ENCODE measurements around the gene QPCT.

QPCT gene

GRCh38 chr2:37323781-37324535 is 20.5 kb upstream of the QPCT start:
- peak overlapping the region; percentile 88 for H3K4me3 ChIP-seq (ENCODE audit: low read depth, low read length)
- no peak for DNase-seq (ENCODE audit: low read depth)

DNA sequence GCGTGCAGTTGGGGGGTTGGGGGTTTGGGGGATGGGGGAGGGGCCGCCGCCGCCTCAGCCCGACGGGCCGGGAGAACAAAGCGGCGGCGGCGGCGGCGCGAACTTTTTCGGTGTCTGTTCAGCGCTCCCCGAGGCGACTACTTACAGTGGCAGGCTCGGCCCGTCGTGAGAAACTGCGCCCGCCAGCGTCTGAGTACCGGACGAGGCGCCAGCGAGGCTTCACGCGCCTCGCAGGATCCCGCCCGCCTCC is 20.0 kb upstream of the QPCT start:
- DNase-seq (ENCODE audit: low read depth): no peak
- H3K4me3 ChIP-seq (ENCODE audit: low read depth, low read length): peak overlapping the region; percentile 88

DNA sequence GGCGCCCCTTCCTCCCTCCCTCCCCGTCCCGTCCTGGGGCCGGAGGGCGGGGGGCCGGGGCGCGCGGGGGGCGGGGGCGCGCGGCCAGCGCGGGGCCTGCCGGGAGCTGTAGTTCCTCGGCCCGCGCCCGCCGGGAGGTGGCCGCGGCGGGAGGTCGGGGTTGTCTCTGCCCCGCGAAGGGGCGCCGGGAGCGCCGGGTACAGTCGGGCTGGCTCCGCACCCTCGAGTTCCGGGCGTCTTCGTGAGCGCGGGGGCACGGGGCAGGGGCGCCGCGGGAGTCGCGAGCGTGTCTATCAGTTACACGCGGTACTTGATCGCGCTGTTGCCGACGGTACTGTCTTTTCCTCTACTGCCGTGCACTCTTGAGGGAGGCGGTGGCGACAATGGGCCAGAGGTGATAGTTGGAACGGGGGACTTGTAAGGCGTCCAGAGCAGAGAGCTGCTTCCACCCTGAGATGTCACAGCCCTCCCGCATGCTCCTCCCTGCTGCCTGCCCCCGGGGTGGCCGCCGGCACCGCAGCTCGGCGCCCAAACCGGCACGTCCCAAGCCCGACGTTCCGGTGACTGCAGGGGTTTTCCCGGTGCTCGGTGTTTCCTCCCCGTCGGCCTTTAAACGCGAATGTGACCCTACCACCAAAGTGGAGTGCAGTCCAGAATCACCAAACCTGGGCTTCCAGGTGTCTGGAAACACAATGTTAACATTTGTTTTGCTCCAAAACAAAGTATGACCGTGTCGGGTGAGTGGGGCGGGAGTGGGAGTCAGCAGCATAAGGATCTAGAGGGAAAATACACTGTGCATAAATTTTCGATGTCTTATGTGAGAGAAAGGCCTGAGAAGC is 19.4 kb upstream of the QPCT start, which contains the start of gene PRKD3:
PRKD3 (minus strand) TSS at position 48 of the 839 bp plus-strand sequence. CDS start 8,309 bp downstream, outside the sequence.
- no peak for DNase-seq (ENCODE audit: low read depth)
- peak within 1 kb of the TSS; percentile 88 for H3K4me3 ChIP-seq (ENCODE audit: low read depth, low read length)

- no peak for DNase-seq (ENCODE audit: low read depth)
- peak overlapping the region; percentile 88 for H3K4me3 ChIP-seq (ENCODE audit: low read depth, low read length)
Measured at GRCh38 chr2:37325625-37326071, 18.8 kb upstream of the QPCT start.

- no peak overlapping the region for H3K4me3 ChIP-seq (ENCODE audit: low read depth, low read length)
- peak; percentile 49 for DNase-seq (ENCODE audit: low read depth)
Measured at GRCh38 chr2:37326285-37326684, 18.1 kb upstream of the QPCT start.

DNA sequence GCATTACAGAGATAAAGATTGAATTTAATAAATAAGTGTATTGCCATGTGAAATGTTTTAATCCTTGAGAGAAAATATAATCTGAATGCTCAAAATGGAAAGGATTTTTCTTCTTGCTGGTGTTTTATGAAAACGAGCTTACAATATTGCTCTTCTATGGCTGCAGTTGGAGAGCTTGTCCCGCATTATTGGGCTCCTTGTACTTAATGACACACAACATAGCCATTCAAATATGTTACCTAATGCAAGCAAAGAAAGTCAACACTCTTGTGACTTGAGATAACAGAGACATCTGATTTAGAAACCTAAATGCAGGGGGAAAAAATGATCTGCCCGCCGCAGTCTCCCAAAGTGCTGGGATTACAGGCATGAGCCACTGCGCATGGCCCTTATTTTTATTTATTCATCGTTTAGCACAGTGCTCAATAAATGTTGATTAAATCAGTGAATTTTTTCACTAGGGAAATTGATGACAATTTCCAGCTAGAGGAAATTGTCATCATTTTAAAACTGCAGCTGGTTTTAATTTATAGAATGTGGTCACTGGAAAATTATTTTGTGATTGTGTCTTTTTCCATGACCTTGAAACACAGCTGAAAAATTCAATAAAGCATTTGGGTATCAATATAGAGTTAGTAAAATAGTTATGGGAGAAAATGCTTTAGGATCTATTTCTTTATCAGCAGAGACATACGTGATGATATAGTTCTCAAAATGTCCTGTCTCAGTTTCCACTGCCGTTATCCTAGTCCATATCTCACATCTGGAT is 17.4 kb upstream of the QPCT start:
- DNase-seq (ENCODE audit: low read depth): no peak
- no peak overlapping the region for H3K4me3 ChIP-seq (ENCODE audit: low read depth, low read length)

DNA sequence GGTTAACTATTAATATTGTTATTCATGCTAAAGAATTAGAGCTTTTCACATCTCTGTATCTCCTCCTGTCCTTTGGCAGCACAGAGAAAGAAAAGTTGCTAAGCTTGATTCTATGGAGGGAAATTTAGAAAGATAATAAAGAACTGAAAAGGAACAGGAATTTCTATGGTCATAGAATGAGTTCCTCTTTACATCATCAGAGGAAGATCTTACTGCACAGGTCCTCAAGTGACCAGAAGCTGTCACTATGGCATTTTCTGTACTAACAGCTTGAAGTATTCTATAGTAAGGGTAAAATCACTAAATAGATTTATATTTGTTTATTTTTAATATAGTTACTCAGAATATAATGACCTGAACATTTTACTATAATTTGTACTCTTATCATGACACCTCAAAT is 13.7 kb upstream of the QPCT start:
- no peak for DNase-seq (ENCODE audit: low read depth)
- H3K4me3 ChIP-seq (ENCODE audit: low read depth, low read length): no peak overlapping the region

GRCh38 chr2:37332560-37332959 is 11.9 kb upstream of the QPCT start:
- DNase-seq (ENCODE audit: low read depth): no peak
- no peak overlapping the region for H3K4me3 ChIP-seq (ENCODE audit: low read depth, low read length)

DNA sequence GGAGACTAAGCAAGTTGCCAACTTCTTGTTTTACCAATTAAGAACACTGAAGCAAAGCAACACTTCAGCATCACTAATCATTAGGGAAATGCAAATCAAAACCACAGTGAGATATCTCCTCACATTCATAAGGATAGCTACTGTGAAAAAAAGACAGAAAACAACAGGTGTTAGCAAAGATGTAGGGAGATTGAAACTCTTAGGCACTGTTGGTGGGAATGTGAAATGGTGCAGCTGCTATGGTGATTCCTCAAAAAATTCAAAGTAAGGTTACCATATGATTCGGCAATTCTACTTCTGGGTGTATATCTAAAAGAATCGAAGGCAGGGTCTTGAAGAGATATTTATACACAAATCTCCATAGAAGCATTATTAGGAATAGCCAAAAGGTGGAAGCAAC is 11.2 kb upstream of the QPCT start:
- no peak for DNase-seq (ENCODE audit: low read depth)
- no peak overlapping the region for H3K4me3 ChIP-seq (ENCODE audit: low read depth, low read length)

- no peak overlapping the region for H3K4me3 ChIP-seq (ENCODE audit: low read depth, low read length)
- DNase-seq (ENCODE audit: low read depth): no peak
Measured at GRCh38 chr2:37335604-37336003, 8.8 kb upstream of the QPCT start.

DNA sequence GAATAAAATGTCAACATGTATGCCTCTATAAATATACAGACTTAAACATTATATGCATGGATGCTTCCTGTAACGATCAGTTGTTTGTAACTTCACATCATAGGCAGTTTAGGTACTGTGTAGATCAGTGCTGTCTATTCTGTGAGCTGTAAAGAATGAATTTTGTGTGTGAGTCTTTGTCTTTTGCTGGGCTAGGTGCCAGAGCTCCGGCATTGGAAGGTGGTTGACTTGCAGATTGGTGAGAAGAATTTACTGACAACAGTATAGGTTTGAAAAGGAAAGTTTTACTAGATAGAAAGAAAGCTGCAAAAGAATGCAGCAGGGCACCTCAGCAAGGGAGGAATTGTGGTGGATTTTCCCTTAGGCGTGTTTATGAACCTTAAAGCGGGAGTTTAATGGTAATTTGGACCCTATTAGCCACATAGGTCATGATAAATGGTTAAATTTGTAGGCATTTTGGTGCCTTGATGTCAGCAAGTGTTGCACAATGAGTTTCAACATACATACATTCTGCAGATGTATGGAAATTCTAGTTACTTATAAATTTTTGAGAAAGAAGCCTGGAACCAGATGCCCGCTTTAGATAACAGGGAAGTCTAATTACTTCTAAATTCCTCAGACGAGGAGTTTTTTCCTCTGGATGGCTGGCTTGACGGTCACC is 6.7 kb upstream of the QPCT start:
- DNase-seq (ENCODE audit: low read depth): no peak

DNA sequence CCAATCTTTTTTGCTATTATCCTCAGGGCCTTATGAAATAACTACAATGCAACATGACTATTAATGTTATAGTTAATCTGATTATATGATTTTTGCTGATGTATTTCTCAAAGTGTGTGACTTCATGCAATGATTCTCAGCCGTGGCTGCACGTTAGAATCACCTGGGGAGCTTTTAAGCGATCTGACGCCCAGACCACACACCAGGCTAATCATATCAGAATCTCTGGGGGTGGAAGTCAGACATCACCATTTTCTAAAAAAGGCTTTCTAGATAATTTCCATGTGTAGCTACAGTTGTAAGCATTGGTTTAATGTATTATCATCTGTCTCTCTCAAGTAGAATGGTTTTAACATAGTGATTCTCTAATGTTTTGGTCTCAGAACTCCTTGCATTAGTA is 5.5 kb upstream of the QPCT start:
- no peak for DNase-seq (ENCODE audit: low read depth)
- H3K4me3 ChIP-seq (ENCODE audit: low read depth, low read length): no peak overlapping the region

More for the DNA sequence above, 6.7 kb upstream of the QPCT start:
- H3K4me3 ChIP-seq (ENCODE audit: low read depth, low read length): no peak overlapping the region

DNA sequence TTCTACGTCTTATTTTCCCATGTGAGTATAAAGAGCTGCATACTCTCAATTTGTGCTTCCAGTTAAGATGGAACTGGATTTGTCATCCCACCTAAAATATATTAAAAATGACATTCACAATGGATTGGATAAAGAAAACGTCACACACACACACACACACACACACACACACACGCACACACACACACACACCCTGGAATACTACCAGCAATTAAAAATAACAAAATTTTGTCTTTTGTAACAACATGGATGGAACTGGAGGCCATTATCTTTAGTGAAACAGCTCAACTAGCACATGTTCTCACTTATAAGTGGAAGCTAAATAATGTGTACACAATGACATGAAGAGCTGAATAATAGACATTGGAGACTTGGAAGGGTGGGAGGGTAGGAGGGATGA is 3.8 kb upstream of the QPCT start:
- no peak for DNase-seq (ENCODE audit: low read depth)
- no peak overlapping the region for H3K4me3 ChIP-seq (ENCODE audit: low read depth, low read length)

DNA sequence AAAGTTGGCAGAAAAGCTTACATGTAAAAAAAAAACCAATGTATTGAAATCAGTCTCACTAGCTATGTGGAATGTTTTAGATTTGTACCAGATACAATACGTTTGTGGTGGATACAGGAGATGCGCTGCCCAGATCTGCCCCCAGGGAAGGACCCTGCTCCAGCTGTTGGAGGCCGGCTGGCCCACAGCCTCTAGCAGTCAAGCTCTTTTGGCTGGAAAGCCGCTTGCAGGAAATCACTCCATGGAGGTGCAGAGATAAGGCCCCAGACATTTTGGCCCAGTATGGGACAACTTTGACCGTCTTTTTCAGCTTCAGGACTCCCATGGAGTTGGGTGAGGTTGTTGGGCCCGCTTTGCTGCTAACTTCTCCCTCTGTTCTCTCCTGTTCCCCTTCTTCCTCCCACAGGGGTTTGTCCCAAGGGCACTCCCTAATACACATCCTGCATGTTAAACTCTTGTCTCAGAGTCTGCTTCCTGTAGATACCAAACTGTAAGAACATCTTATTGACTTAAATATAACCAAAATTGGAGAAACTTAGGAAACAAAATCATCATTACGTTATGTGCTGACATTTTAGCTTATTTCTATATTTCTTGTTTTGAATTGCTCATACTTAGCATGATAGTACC is 1.7 kb upstream of the QPCT start:
- H3K4me3 ChIP-seq (ENCODE audit: low read depth, low read length): no peak overlapping the region
- DNase-seq (ENCODE audit: low read depth): no peak

GRCh38 chr2:37343537-37344434 is 644 bp upstream of the QPCT start:
- peak overlapping the region; percentile 52 for H3K4me3 ChIP-seq (ENCODE audit: low read depth, low read length)
- DNase-seq (ENCODE audit: low read depth): peak; percentile 68

DNA sequence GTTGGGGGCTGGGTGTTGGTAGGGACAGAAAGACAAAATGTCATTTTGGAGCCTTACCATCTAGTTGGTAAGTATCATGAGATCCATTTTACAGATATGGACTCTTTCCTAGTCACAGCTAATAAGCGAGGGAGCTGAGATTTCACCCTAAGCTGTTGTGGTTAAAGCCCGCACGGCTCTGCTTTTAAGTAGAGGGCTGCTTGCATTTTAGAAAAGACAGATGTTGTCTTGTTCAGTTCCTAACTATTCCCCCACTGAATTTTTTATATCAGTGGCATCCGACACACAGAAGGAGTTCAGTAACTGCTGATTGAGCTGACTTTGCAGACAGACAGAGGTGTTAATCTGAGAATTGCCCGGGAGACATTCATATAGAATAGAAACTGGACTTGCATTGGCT is 3.7 kb downstream of the QPCT start:
- no peak for DNase-seq (ENCODE audit: low read depth)
- H3K4me3 ChIP-seq (ENCODE audit: low read depth, low read length): no peak overlapping the region

DNA sequence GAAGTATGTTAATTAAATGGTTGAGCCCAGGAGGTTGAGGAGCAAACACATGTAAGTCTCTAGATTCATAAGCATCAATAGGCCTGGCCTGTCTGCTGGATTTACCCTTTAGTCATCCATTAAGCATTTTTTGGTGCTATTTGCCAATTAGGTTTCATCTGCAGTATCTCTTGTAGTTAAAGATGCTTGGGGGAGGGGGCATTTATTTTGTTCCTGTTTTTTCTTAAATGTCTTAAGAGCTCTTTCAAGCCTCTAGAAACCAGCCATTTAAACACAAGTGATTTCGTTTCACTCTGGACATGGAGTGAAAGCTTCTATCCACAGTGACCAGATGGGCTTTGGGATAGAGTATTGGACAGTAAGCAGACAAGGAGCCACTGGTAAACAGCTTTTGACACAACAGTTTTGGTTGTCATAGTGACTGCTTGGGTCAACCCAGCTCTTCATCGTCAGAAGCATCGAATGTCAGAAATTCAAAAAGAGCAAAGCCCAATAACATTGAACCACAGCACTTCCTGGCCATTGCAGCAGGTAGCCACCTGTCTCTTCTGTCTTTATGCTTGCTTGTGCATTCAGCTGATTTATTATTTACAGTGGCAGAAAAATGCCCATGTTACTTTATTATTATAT is 4.9 kb downstream of the QPCT start:
- H3K4me3 ChIP-seq (ENCODE audit: low read depth, low read length): no peak overlapping the region
- no peak for DNase-seq (ENCODE audit: low read depth)

DNA sequence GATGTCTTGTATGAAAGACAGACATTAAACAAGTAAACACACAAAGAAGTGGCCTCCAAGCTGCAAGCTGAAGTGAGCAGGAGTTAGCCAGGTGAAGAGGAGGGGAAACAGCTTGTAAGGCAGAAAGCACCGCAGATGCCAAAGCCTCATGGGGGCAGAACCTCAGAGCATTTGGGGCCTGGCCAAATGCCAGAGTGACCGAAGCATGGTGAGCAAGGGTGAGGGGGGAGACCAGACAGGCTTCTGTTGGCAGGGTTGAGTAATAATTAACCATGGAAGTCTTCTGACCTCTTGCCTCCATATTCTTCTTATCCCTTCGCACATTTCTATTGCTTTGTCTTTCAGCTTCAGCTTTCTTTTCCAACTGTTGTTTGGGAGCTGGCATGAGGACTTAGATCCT is 5.6 kb downstream of the QPCT start:
- no peak for DNase-seq (ENCODE audit: low read depth)
- no peak overlapping the region for H3K4me3 ChIP-seq (ENCODE audit: low read depth, low read length)

Data from skeletal muscle cell (primary cell).